ENCODE results near the gene COL5A1.

COL5A1 gene

DNA sequence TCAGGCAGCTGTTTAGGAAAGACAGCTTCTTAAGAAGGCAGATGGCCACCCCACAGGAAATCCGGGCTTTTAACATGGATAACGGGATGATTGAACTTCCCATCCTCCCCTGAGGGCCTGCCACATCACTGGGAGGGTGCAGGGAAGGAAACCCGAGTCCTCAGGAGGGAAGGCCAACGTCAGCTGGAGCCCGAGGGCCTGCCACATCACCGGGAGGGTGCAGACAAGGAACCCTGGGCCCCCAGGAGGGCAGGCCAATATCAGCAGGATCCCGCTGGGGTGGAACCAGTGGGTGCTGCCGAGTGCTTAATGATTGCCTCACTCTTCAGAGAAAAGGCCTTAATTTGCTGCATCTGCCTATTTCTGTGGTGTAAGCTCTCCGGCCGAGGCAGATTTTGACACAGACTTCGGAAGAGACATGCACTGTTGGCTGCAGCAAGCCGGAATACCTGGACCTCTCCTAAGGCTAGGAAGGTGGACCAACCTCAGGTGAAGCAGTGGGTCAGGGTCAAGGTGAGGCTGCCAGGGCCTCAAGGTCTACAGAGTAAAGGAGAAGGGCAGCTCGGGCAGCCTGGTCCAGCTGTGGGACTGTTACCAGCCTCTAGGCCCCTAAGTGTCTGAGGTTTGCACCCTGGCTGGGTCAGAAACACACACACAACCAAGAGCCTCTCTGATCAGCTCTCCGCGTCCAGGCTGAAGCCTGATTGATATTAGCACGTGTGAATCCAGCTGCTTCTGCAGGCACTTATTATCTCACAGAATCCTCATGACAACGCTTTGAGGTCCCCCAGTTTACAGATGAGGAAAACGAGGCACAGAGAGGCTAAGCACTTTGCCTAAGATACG lies 14.8 kb upstream of the COL5A1 start:
- TF ChIP-seq GATA2 (IDR thresholded peaks at IDR 0.05; ENCODE audit: low read depth, low read length) (no peak), GATA3 (IDR thresholded peaks at IDR 0.05; ENCODE audit: low read depth, low read length) (no peak)

DNA sequence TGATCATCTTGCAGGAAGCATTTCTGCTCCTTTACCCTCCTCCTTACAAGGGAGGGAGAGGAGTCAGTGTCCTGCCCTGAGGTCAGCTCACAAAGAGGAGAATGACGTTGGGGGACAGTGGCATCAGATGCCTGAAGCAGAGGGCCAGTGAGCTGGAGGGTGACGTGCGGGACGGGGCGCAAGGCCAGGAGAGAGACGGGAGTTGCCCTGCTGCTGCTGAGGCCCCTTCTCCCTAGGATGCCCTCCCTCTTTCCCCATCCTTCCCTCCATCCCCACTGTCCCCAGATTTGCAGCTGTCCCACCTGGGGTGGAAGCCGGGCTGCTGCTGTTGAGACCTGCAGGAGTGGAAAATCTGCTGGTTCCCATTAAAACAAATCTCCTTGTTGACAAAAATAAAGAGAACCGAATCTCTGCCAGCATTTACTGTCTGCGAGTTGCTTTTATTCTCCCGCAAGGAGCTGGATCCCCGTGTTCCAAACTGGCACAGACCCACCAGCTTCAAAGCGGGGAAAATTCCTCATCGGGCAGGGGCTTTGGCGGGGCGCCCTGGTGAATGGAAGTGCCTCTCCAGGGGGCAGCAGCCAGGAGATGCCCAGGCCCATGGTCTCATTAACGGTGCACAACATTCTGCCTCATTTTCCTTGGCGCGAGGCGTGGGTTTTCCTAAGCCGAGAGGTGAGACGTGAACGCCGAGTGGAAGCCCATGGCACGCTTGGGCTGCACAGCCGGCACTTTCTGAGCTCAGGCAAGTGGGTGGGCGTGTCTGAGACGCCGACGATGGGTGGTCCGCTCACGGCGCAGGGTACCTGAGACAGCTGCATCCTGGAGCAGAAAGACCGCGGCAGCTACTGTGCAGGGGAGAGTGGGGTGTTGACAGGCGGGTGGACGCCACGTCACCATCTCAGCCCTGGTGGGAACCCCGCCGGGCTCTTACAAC lies 13.9 kb upstream of the COL5A1 start:
- no peak for TF ChIP-seq GATA2 (IDR thresholded peaks at IDR 0.05; ENCODE audit: low read depth, low read length)
- TF ChIP-seq GATA3 (IDR thresholded peaks at IDR 0.05; ENCODE audit: low read depth, low read length), result no peak

DNA sequence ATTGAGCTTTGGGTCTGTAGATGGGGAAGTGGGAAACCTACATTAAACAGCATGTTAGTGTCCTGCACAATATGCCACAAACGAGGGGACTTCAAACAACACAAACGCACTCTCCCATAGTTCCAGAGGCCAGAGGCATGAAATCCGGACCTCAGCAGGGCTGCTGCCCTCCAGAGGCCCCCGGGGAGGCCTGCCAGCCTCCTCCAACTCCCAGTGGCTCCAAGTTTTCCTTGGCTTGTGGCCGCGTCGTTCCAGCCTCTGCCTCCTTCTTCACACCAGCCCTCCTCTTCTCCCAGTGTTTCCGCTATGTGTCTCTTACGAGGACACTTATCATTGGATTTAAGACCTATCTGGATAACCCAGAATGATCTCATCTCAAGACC lies 13.3 kb upstream of the COL5A1 start:
- no peak for TF ChIP-seq GATA3 (IDR thresholded peaks at IDR 0.05; ENCODE audit: low read depth, low read length)
- no peak for TF ChIP-seq GATA2 (IDR thresholded peaks at IDR 0.05; ENCODE audit: low read depth, low read length)

GRCh38 chr9:134629061-134629585 lies 12.5 kb upstream of the COL5A1 start:
- TF ChIP-seq GATA3 (IDR thresholded peaks at IDR 0.05; ENCODE audit: low read depth, low read length), result no peak
- no peak for TF ChIP-seq GATA2 (IDR thresholded peaks at IDR 0.05; ENCODE audit: low read depth, low read length)

DNA sequence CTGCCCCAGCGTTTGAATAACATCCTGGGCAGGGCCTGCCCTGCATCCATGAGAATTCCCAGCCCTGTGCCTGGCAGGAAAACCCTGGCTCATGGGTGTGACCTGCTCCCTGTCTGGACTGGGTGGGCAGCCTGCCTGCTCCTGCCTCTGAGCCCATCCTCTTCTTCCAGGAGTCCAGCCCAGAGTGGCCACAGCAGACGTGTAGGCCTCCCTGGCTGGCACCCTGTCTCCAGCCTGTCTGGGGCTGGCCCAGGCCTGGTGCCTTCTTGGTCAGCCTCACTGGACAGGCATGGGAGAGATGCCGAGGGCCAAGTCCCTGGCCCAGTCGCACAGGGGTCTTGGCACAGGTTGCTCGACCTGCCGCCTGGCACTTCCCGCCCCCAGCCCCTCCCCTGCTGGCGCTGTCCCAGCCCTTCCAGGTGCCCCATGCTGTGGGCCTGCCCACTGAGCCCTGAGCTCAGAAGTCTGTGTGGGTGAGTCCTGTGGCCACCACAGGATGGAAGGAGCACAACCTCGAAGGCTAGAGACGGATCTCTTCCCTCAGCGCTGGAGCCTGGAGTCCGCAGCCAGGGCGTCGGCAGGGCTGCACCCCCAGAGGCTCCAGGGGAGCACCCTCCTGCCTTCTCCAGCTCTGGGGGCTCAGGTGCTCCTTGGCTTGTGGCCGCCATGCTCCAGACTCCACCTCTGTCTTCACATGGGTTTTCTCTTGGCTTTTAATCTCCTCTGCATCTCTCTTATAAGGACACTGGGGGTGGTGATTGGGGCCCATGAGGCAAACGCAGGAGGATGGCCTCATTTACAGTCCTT lies 11.8 kb upstream of the COL5A1 start:
- TF ChIP-seq GATA3 (IDR thresholded peaks at IDR 0.05; ENCODE audit: low read depth, low read length) (no peak), GATA2 (IDR thresholded peaks at IDR 0.05; ENCODE audit: low read depth, low read length) (no peak)

- TF ChIP-seq GATA3 (IDR thresholded peaks at IDR 0.05; ENCODE audit: low read depth, low read length) (no peak), GATA2 (IDR thresholded peaks at IDR 0.05; ENCODE audit: low read depth, low read length) (no peak)
Observed at GRCh38 chr9:134630393-134630790, 11.2 kb upstream of the COL5A1 start.

DNA sequence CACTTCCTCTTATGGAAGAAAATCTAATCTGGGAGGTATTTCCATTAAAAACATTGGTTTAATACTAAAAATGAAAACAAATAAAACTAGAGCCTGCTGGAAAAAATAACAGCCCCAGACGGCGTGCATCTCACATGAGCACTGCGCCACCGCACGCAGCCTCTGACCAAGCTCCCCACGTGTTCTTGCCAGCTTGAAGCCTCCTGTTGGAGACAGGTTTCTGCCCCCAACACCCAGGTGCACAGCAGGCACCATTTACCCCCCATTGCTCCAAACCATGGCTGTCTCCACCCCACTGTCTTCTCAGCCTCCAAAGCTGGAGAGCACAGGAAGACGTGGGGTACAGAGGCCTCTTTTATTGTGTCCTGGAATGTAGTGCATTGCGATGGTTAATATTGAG lies 10.7 kb upstream of the COL5A1 start:
- TF ChIP-seq GATA2 (IDR thresholded peaks at IDR 0.05; ENCODE audit: low read depth, low read length) (no peak), GATA3 (IDR thresholded peaks at IDR 0.05; ENCODE audit: low read depth, low read length) (no peak)

- TF ChIP-seq GATA3 (IDR thresholded peaks at IDR 0.05; ENCODE audit: low read depth, low read length) (no peak), GATA2 (IDR thresholded peaks at IDR 0.05; ENCODE audit: low read depth, low read length) (no peak)
Observed at GRCh38 chr9:134631881-134632280, 9.7 kb upstream of the COL5A1 start.

DNA sequence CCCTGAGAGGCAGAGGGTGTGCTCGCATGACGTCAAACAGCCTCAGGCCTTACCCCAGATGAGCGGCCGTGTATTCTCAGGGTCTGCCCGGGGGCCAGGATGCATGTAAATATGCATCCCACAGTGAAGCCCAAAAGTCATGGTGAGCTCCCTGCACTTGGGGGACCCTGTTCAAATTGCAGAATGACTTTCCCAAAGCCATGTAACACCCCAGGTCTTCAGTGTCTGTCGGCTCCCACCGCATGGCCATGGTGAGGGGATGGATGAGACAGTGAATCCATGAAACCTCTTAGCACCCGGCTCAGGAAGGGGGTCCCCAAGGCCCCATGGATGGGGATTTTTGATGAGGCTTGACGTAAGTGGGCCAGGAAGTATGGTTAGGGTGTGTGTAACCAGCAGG lies 9.3 kb upstream of the COL5A1 start:
- TF ChIP-seq GATA2 (IDR thresholded peaks at IDR 0.05; ENCODE audit: low read depth, low read length), result no peak
- TF ChIP-seq GATA3 (IDR thresholded peaks at IDR 0.05; ENCODE audit: low read depth, low read length), result no peak

- TF ChIP-seq GATA3 (IDR thresholded peaks at IDR 0.05; ENCODE audit: low read depth, low read length) (no peak), GATA2 (IDR thresholded peaks at IDR 0.05; ENCODE audit: low read depth, low read length) (no peak)
Observed at GRCh38 chr9:134633362-134634142, 8.1 kb upstream of the COL5A1 start.

DNA sequence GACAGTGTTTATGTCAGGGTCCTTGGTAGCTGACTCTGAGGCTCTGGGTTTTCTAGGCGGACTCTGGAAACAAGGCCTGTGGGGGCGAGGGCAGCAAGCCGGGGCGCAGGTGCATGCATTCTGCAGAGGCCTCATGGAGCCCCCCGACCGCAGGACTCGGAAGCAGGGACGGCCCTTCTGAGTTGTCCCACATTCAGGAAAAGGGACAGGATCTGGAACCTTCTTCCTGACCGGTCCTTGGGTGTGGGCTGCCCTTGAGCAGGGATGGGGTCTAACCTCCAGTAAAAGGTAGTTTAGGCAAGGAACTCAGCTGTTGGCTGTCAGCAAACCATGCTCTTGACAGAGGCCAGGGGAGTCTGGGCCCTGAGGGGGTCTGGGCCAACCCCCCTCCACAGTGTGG lies 7.4 kb upstream of the COL5A1 start:
- TF ChIP-seq GATA3 (IDR thresholded peaks at IDR 0.05; ENCODE audit: low read depth, low read length) (no peak), GATA2 (IDR thresholded peaks at IDR 0.05; ENCODE audit: low read depth, low read length) (no peak)

- TF ChIP-seq GATA2 (IDR thresholded peaks at IDR 0.05; ENCODE audit: low read depth, low read length) (no peak), GATA3 (IDR thresholded peaks at IDR 0.05; ENCODE audit: low read depth, low read length) (no peak)
Observed at GRCh38 chr9:134634667-134635230, 6.9 kb upstream of the COL5A1 start.

Data from SH-SY5Y (cell line).